Right kidney (tissue), 1 donor: ENCODE data around the gene MS4A4A.

Source experiments
- DNase-seq: peaks from one replicate; pipeline ENCODE4 v3.0.0-alpha.2; 2016

Gene MS4A4A

DNA sequence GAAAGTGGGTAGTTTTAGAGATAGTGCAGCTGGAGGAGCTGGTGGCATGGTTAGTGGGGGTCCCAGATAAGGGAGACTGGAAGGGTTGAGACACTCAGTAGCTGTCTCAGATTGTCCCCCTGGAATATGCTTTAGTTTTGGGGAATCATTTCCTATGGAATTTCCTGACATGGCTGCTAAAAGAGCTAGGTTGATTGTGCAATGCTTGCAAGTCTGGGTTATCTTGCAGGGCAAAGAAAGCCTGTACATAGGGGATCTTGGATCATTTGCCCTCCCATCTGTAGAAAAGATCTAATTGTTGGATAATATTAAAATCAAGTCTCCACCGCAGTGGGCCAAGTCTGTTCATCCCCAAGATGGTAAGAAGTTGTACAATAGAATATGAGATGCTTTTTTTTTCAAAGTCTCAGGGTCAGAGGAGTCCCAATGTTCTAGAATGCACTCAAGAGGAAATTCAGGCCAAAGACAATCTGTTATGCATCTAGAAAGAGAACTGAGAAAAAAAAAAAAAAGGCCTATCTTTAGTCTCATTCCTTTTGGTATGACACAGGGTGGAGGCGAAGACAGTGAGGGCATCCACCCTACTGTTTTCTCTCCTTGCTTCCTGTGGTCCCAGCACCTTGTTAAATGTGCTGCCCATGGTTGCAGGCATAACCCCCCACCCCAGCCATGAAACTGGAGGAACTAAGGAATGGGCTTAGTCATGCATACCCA is 66.8 kb downstream of the MS4A4A start:
- no peak for DNase-seq

- no peak for DNase-seq
Measured at GRCh38 chr11:60348116-60348515, 67.7 kb downstream of the MS4A4A start.

GRCh38 chr11:60349990-60350389 is 69.5 kb downstream of the MS4A4A start:
- no peak for DNase-seq

GRCh38 chr11:60357771-60358170 is 77.3 kb downstream of the MS4A4A start:
- DNase-seq: no peak
